Effector memory CD4-positive, alpha-beta T cell (primary cell): Measurements from ENCODE around the gene SLC39A1.
"Not testable (repeated sequence)": the region's sequence is repeated elsewhere in the genome, so short reads cannot be mapped to it uniquely, and the experiment has no call there.

Source experiments
- DNase-seq, 3 donors: peaks; one replicate each; pipeline ENCODE4 v3.0.0-alpha.2; 2020
- H3K27ac ChIP-seq: 2 replicates; pipeline ENCODE4 v1.7.0; 2013; ENCODE audit warnings: mild to moderate bottlenecking, low read length, moderate library complexity; ENCODE audit not compliant: insufficient read depth, poor library complexity, severe bottlenecking
- H3K27me3 ChIP-seq: replicated peaks from 2 replicates; pipeline ENCODE4 v1.7.0; 2013; ENCODE audit warnings: mild to moderate bottlenecking, low read length; ENCODE audit not compliant: insufficient read depth, control insufficient read depth, poor library complexity, severe bottlenecking
- H3K36me3 ChIP-seq: 2 replicates; pipeline ENCODE4 v1.7.0; 2013; ENCODE audit warnings: mild to moderate bottlenecking, low read length, moderate library complexity; ENCODE audit not compliant: control insufficient read depth, insufficient read depth
- H3K4me1 ChIP-seq: 2 replicates; pipeline ENCODE4 v1.7.0; 2013; ENCODE audit warnings: low read length, mild to moderate bottlenecking; ENCODE audit not compliant: control insufficient read depth, insufficient read depth, poor library complexity, severe bottlenecking
- H3K4me3 ChIP-seq: 2 replicates; pipeline ENCODE4 v1.7.0; 2013; ENCODE audit warnings: low read length, low read depth, mild to moderate bottlenecking; ENCODE audit not compliant: insufficient read depth, poor library complexity, severe bottlenecking
- H3K9me3 ChIP-seq: 2 replicates; pipeline ENCODE4 v1.7.0; 2013; ENCODE audit warnings: mild to moderate bottlenecking, low read length, moderate library complexity; ENCODE audit not compliant: control insufficient read depth

SLC39A1 gene

DNA sequence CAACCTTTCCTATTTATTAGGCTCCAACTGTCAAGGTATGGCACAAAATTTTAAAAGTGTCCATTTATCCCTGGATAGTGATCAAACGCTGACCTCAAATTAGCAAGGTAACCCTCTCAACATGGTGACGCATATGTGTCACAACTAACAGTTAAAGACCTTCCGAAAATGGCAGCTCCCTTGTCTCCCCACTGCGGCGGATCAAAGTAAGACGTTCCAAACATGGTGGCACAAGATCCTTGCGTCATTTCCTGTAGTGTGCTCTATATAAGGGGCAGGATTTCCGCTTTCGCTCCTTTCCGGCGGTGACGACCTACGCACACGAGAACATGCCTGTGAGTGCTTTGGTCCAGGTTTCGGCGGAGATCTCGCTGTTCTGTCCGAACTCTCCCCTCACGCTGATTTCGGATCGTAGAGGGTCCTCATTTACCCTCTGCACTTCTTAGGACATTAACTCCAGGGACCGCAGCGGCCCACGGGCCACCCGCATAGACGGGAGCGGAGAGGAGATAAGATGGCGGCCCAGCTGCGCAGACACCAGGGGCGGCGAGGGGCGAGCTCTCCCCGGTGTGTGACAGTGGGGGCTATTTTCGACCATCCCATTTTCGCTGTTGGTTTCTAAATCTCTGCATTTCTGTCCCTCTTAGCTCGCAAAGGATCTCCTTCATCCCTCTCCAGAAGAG, 27.3 kb upstream of the SLC39A1 start, which contains the start of gene RPS27:
RPS27 (plus strand) TSS at position 295 of the 683 bp plus-strand sequence; CDS start at position 330, 35 bp downstream.
- Histone ChIP-seq H3K4me1 (peaks cover 22% of the 10 kb centered on the region), H3K36me3 (peaks cover 28% of the 10 kb centered on the region), H3K27ac (peak within 1 kb of the TSS; percentile 98), H3K27me3 (no peaks in the 10 kb centered on the region), H3K9me3 (no peaks in the 10 kb centered on the region), H3K4me3 (peak within 1 kb of the TSS; percentile 95)
- peak; percentile 81 to 88 (median 85) for DNase-seq

DNA sequence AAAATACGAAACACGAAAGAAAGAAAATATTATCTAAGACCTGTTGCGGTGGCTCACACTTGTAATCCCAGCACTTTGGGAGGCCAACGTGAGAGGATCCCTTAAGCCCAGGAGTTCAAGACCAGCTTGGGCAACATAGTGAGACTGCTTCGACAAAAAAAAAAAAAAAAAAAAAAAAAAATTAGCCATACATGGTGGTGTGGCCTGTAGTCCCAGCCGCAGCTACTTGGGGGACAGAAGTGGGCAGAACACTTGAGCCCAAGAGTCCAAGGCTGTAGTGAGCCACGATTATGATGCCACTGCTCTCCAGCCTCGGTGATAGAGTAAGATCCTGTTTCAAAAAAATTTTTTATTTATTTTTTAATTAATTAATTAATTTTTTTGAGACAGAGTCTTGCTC, 24.3 kb upstream of the SLC39A1 start:
- H3K27me3 ChIP-seq, result no peaks in the 10 kb centered on the region
- DNase-seq, result no peak
- peaks cover 20% of the 10 kb centered on the region for H3K4me1 ChIP-seq
- H3K36me3 ChIP-seq, result peaks cover 9% of the 10 kb centered on the region
- no peaks in the 10 kb centered on the region for H3K9me3 ChIP-seq
- no peak overlapping the region for H3K27ac ChIP-seq
- no peak overlapping the region for H3K4me3 ChIP-seq

DNA sequence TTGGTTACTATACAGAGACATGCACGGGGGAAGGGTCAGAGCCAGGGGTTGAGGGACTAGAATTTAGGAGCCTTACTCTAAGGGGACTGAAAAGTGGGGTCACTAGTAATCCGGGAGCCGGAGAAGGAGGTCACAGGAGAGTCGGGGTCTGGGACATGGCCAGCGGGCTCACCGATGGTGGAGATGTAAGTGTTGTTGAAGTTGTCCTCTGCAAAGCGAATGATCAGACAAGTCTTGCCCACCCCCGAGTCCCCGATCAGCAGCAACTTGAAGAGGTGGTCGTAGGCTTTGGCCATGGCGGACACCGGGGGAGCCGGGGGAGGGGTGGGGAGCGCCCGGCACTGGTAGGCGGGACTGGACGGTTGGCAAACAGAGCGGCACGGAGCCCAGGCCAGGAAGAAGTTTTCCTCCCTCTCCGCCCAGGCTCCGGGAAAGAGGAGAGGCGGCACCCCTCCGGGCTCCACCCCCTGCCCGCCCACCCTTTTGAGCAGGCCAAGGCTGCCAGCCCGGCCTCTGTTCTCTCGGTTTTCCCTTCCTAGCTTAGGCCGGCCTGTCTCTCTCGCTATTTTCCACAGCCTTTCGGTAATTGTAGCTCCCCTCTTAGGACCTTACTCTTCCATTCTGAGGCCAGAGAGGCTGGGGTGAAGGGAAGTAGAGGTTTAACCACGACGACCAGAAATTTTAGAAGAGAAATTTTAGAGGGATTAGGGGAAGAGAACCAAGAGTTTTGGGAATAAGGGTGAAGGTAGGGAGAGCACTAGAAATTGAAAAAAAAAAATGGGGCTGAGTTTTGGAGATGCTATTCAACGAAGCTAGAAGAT, 22.8 kb upstream of the SLC39A1 start, which contains the start of gene RAB13:
RAB13 (minus strand) TSS at position 399 of the 821 bp plus-strand sequence; CDS start at position 296, 103 bp downstream.
- H3K4me3 ChIP-seq, result no peak within 1 kb of the TSS
- DNase-seq, result no peak

DNA sequence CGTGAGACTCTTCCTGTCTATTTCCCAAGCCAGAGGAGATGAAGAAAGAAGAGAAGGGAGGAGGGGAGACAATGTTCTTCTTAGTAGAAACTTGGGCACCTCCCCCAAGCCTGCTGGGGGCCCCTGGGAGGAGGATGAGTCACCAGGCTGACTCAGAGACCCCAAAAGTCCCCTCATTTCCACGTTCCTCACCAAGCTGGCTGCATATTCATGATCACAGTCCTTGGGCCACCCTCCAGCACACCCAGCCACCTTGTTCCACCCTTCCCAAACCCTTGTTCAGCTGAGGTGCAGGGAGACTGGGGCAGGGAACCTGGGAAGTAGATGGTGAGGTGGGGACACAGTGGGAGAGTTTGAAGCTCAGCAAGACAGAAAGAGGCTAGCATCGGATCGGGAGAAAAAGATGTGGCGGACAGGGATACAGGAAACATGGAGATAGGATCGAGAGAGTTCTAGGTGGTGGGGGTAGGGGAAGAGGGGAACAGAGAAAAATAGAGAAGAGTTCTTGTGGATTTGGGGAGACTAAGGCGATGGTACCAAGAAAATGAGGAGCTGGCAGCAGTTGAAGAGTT, 22.1 kb upstream of the SLC39A1 start:
- Histone ChIP-seq H3K9me3 (no peaks in the 10 kb centered on the region), H3K4me1 (peaks cover 7% of the 10 kb centered on the region), H3K36me3 (no peaks in the 10 kb centered on the region), H3K27ac (no peak overlapping the region), H3K27me3 (no peaks in the 10 kb centered on the region), H3K4me3 (no peak overlapping the region)
- DNase-seq, result no peak

More for the DNA sequence above, 22.8 kb upstream of the SLC39A1 start, which contains the start of gene RAB13:
- peaks cover 7% of the 10 kb centered on the region for H3K4me1 ChIP-seq
- no peaks in the 10 kb centered on the region for H3K36me3 ChIP-seq
- no peaks in the 10 kb centered on the region for H3K27me3 ChIP-seq
- H3K27ac ChIP-seq, result peak within 1 kb of the TSS; percentile 41
- no peaks in the 10 kb centered on the region for H3K9me3 ChIP-seq

DNA sequence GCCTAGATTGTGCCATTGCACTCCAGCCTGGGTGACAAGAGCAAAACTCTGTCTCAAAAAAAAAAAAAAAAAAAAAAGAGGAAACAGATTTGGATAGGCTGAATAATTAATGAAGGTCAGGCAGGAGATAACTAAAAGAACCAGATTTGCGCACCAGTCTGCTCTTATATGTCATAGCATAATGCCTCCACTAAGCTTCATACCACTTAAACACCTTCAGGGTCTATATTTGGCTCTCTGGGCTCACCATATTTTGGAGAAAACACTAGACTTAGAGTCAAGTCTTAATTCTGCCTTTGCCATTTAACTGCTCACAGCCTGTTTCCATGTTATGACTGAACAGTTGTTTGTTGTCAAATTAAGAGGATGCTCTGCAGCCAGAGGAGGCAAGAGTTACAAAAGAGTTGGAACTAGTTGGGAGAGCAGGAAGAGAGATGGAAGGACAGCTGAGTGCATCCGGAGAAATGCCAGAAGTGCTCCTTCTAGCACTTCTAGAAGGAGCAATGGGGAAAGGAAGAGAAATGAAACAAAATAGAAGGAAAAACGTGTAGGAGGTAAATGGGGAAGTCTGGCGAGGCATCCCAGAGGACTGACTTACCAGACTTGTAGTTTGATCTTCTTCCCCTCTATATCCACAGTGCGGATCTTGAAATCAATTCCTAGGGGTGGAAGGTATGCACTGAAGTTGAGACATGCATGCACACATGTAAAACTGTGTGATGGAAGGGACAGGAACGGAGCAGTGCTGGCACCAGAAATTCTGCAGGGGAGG, 21.0 kb upstream of the SLC39A1 start:
- Histone ChIP-seq H3K36me3 (no peaks in the 10 kb centered on the region), H3K4me1 (peaks cover 7% of the 10 kb centered on the region), H3K27me3 (no peaks in the 10 kb centered on the region), H3K4me3 (no peak overlapping the region), H3K27ac (no peak overlapping the region), H3K9me3 (no peaks in the 10 kb centered on the region)
- no peak for DNase-seq

DNA sequence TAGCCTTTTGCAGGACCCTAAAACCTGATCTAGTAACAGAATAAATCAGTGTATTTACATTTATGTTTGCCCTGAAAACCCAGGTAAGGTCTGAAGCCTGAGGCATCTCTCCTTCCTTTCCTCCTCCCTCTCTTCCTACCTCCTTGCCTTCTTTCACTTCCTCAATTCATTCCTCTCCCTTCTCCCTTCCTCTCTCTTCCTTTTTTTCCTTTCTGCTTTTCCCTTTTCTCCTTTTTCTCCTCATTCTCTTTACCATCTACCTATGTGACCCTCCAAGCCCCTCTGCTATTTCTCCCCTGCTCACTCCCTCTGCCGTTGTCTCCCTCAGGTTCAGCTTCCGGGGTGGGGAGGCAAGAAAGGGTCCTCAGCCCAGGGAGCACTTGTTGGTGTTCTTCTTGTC, 18.4 kb upstream of the SLC39A1 start:
- not testable (repeated sequence) for H3K9me3 ChIP-seq, H3K36me3 ChIP-seq, H3K27me3 ChIP-seq, H3K27ac ChIP-seq, H3K4me3 ChIP-seq, DNase-seq
- H3K4me1 ChIP-seq, result peaks cover 10% of the 10 kb centered on the region

DNA sequence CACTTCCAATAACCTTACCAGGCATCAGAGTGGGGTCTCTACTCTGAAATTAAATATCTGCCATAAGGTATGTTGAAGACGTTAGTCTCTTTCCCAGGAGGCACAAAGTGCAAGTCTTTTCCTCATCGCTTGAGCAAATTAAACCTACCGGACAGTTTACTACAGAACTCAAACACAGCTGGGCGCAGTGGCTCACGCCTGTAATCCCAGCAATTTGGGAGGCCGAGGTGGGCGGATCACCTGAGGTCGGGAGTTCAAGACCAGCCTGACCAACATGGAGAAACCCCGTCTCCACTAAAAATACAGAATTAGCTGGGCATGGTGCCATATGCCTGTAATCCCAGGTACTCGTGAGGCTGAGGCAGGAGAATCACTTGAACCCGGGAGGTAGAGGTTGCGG, 15.8 kb upstream of the SLC39A1 start:
- H3K36me3 ChIP-seq, result peaks cover 17% of the 10 kb centered on the region
- H3K4me1 ChIP-seq, result peaks cover 16% of the 10 kb centered on the region
- not testable (repeated sequence) for H3K27ac ChIP-seq, H3K27me3 ChIP-seq, H3K4me3 ChIP-seq, H3K9me3 ChIP-seq, DNase-seq

DNA sequence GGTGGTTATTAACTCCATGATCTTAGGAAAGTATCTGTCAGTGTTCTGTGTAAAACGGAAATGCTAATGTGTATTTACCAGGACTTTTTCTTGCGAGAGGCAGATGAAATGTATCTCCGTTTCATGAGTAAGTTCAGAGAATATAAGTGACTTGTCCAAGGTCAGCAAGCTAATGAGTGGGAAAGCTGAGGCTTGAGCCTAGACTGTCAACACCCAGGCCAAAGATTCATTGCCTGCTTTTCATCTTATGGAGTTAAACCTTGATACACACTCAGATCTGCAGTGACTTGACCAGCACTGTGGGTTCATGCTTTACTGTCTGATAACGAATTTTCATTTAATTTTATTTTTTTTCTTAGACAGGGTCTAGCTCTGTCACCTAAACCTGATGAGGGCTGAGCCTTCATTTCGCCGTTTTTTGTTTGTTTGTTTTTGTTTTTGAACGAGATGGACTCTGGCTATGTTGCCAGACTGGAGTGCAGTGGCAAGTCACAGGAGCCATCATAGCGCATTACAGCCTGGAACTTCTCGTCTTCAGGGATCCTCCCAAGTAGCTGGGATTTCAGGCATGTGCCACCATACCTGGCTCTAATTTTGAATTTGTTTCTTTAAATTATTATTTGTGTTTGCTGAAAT, 15.1 kb upstream of the SLC39A1 start:
- Histone ChIP-seq H3K4me1 (peaks cover 16% of the 10 kb centered on the region), H3K27ac (peak overlapping the region; percentile 91), H3K4me3 (peak overlapping the region; percentile 93), H3K27me3 (no peaks in the 10 kb centered on the region), H3K36me3 (peaks cover 24% of the 10 kb centered on the region), H3K9me3 (no peaks in the 10 kb centered on the region)
- no peak for DNase-seq
